HG03108 (cell line): ENCODE measurements around the gene ZER1.
"Not testable (repeated sequence)": the region's sequence is repeated elsewhere in the genome, so short reads cannot be mapped to it uniquely, and the experiment has no call there.

Experiments
- ATAC-seq: cut with Tn5 transposase; IDR thresholded peaks from one replicate; pipeline ENCODE4 v1.9.1; 2021; ENCODE audit warnings: moderate library complexity; ENCODE audit not compliant: unreplicated experiment

Gene ZER1

DNA sequence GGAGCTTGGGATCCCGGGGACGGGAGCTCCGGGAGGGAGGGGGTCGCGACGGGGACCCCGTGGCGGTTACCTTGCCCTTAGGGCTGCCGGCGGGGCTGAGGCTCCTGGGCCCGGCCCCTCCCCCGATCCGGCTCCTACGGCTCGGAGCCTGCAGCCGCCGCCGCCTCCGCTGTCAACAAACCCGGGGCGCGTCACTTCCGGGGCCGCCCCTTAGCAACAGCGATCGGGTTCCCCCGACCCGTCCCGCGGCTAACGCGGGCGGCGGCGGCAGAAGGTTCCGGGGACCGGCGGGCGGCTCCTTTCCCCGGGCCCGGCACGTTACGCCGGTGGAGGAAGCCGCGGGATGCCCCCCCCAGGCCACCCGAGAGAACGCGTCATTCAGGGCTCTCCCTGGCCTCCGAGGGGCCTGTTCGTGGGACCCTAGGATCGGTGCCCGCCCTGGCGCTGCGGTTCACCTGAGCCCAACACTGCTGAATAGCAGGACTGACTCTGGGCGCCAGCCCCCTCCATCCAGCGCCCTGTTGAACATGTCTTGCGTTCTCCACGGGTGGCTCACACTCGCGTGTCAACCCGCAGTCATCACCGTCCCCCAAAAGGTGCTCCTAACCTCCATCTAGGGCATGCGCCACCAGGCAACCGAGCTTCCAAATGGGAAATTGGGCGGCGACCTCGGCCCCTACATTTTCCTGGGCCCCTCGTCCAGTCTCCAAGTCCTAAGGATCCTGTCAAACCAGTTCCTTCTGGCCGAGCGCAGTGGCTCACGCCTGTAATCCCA, at the start of gene ZER1:
ZER1 (minus strand) TSS at position 183 of the 775 bp plus-strand sequence. CDS start 16,362 bp downstream, outside the sequence.
- peak; percentile 92 for ATAC-seq

DNA sequence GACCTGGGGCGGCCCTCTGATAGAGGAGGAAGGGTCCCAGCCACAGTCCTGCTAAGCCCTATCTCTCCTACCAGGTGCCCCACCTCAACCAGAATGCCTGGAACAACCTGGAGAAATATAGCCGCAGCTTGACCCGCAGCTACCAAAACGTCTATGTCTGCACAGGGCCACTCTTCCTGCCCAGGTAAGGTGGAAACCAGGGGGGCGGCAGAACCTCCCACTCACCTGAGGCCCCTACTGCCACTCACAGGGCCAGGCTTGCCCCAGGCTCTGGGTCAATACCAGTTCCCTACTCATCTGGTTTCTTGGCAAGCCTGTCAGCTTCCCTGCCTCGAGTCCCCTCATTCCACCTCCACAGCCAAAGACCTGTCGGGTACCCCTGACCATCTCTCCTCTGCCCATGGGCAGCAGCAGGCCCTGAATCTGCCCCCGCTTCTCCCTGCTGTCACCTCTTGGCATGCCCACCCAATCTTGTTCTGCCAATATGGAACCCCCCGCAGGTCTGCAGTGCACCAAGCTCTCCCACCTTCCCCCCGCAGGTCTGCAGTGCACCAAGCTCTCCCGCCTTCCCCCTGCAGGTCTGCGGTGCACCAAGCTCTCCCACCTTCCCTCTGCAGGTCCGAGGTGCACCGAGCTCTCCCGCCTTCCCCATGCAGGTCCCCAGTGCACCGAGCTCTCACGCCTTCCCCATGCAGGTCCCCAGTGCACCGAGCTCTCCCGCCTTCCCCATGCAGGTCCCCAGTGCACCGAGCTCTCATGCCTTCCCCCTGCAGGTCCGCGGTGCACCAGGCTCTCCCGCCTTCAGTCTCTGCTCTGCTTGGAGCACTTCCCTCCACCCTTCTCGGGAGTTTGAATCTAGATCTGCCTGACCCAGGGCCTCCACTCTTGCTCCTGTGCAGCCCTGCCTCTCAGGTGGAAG, 49.2 kb upstream of the ZER1 start:
- ATAC-seq: no peak

DNA sequence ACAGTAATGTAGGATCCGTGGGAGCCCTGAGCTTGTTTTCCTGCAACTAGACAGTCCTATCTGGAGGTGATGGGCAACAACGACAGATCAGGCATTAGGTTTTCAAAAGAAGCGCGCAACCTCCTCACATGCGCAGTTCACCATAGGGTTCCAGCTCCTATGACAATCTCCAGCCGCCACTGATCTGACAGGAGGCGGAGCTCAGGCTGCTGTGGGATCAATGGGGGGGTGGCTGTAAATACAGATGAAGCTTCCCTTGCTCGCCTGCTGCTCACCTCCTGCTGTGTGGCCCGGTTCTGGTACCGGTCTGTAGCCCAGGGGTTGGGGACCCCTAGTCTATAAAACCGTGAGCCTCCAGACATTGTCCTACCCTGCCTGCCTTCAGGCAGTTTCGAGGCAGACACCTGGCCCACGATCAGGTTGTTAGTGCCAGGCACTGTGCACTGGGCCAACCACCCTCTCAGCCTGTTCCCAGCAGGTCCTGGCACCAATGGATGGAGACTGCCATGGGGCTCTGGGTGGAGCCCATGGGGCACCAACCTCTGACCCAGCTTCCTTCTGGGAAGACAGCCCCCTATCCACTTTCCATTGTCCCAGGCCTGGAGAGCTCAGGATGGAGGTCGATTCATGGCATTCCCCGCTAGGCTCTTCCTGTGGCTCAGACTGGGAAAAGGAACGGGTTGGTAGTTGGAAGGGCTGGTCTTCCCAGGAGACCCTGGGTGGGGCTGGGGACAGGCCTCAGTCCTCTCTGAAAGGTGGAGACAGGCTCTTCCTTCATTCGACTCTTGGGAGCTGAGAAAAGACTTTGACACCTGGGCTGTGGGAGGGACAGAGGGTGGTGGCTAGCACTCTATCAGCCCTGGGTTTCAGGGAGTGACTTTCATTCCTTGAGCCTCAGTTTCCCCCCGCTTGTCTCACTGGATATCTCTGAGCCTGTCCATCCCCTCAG, 48.3 kb upstream of the ZER1 start:
- no peak for ATAC-seq

DNA sequence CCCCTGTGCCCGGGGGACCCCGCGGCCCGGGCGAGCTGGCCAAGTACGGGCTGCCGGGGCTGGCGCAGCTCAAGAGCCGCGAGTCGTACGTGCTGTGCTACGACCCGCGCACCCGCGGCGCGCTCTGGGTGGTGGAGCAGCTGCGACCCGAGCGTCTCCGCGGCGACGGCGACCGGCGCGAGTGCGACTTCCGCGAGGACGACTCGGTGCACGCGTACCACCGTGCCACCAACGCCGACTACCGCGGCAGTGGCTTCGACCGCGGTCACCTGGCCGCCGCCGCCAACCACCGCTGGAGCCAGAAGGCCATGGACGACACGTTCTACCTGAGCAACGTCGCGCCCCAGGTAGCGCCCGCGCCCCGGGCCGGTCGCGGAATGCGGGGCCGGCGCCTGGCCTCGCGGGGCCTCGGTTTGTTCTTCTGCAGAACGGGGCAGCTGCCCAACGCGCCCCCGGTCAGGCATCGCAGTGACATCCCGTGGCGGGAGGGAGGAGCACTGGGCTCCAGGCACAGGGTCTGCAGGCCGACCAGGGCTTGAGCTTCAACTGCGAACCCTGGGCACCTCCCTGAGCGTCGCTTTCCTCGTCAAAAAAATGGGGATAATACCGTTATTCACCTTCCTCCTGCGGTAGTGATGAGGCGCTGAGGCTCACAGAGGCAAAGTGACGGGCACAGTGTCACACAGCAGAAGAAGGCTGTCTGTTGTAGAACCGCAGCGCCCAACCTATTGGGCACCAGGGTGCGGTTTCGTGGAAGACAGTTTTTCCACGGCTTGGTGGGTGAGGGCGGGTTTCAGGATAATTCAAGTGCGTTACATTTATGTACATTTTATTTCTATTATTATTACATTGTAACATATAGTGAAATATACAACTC, 47.4 kb upstream of the ZER1 start:
- ATAC-seq: peak; percentile 17

DNA sequence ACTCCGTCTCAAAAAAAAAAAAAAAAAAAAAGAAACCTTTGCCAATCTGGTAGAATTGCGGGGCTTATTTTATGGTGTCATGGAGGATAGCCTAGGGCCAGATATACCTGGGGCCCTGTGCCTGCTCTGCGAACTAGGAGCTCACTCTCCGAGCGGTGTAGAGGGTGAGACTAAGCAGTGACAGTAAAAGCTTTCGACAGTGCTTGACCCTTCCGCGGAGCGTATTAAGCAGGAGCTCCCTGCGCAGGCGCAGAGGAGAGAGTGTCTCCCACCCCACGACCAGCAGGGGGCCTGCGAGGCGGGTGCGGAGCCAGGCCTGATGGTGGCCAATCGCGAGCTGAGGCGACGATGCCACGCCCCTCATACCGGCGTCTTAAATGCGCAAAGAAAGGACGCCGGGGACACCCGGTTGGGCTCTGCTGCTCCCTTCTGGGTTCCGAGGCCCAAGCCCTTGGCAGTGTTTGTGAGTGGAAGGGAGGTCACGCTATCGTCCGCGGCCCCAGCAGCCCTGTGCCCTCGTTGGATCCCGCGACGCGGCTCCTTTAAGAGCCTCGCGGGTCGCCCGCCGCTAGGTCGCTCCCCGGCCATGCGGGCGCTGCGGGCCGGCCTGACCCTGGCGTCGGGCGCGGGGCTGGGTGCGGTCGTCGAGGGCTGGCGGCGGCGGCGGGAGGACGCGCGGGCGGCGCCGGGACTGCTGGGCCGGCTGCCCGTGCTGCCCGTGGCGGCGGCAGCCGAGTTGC, 46.5 kb upstream of the ZER1 start, which contains the start of gene ENDOG:
ENDOG (plus strand) TSS at position 402 of the 740 bp plus-strand sequence; CDS start at position 587, 185 bp downstream.
- ATAC-seq: peak; percentile 91

DNA sequence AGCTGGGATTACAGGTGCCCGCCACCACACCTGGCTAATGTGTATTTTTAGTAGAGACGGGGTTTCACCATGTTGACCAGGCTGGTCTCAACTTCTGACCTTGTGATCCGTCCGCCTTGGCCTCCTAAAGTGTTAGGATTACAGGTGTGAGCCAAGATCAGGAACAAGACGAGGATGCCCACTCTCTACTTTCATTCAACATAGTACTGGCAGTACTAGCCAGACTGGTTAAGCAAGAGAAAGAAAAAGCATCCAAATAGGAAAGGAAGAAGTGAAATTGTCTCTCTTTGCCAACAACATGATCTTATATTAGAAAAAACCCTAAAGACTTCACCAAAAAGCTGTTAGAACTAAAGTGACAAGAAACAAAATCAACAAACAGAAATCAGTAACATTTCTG, 39.1 kb upstream of the ZER1 start:
- ATAC-seq: no peak

DNA sequence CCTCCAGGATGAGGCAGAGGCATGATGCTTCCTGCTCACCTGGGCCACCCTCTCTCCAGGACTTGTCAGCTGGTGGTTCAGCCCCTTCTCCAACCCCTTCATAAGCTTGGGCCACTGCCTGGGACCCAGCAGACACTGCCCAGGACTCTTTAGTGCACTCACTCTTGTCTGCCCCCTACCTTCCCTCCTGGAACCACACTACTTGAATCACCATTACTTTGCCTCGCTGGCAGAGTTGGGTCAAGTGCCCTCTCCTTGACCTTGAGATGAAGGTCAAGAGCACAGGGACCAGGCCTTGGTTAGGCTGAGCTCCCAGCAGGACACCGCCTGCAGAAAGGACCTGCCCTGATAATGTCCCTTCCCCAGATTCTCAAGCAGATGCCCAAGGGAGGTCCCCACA, 38.1 kb upstream of the ZER1 start:
- no peak for ATAC-seq

DNA sequence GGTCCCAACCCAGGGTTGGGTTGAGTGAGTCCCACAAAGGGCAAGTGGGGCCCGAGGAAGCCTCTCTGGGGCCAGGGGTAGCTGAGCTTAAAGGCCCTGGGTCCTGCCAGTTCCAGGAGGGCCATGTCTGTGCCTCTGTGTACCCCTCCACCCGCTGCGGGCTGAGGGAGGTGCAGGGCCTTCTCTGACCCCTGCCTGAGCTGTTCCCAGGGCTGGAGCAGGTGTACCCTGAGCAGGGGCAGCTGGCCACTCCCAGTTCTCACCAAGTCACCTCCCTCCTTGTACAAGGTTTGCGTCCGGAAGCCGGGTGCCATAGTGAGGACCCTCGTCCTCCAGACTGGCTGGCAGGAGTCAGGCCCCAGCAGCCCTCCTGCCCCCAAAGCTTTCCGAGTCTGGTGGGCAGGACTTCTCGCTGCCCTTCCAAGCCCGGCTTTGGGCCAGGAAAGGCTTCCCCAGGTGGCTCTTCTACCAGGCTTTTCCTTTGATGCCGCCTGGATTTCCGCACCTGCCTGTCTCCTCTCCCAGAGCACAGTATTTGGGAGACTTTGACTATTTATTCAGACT, 37.4 kb upstream of the ZER1 start:
- no peak for ATAC-seq

DNA sequence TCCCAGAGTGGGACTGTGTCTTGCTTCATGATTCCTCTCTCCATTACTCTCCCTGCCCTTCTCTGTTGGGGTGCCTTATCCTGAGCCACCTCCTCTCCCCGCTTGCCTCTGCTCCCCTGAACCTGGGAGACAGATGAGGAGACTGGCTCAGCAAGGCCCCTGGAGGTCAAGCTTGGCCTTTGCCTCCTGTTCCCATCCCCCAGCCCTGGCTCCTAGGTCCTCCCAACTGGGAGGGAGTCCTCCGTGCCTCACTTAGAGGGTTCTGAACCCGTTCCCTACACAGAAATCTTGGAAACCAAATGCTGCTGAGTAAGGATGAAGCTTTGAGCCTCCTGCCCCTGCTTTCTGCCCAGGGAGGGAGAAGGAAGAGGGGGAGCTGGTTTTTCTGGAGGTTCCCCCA, 36.8 kb upstream of the ZER1 start:
- no peak for ATAC-seq

DNA sequence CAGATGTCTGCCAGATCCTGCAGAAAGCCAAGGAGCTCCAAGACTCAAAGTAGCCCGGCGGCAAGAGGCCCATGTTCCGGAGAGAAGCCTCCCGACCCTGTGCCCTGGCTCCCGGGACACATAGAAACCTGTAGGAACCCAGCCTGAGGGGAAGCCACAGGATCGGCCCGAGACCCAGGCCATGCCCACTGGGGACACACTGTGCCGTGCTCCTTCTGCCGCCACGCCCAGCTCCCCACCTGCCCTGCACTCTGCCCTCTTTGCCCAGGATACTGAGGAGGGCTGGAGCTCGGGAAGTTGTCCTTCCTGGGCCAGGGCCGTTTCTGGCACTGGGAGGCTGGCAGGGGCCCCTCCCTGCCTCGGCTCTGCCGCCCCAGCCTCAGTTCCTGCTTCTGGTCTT, 36.1 kb upstream of the ZER1 start:
- ATAC-seq: no peak

DNA sequence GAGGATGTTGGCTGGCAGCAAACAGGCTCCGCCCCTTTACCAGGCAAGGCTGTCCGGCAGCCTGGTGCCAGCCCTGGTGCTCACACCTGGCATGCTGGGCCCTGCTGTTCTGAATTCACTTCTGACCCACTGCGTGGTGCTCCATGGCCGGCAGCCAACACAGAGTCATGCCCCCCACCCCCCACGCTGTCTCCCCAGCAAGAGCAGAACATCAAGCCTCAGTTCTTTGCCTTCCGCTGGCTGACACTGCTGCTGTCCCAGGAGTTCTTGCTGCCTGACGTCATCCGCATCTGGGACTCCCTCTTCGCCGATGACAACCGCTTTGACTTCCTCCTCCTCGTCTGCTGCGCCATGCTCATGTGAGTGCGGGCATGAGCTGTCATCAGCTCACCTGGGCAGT, 33.9 kb upstream of the ZER1 start:
- no peak for ATAC-seq

DNA sequence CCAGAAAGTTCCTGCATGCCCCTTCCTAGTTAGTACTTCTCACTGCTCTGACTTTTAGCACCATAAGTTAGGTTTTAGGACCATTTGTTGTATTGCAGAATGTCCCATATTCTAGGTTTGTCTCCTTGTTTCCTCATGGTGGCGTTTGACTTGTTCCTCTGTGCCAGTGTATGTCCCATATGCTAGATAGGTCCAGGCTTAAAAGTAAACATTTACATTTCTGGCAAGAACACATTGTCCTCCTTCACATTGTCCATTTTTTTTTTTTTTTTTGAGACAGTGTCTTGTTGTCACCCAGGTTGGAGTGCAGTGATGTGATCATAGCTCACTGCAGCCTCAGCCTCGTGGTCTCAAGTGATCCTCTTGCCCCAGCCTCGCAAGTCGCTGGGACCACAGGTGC, 30.8 kb upstream of the ZER1 start:
- no peak for ATAC-seq

DNA sequence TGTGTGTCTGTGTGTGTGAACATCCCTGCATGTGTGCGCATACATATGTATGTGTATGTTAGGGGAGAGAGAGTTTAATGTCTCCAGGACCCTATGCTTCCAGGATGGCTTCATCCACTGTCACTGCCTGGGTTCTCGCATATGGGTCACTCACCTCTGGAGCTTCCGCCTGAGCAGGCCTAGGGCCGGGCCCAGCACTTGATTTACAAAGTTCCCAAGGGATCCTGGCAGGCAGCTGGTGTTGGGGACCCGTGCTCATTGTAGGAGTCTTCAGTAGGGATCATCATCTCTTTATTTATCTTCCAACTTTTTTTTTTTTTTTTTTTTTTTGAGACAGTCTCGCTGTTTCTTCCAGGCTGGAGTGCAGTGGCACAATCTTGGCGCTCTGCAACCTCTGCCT, 28.3 kb upstream of the ZER1 start:
- no peak for ATAC-seq

DNA sequence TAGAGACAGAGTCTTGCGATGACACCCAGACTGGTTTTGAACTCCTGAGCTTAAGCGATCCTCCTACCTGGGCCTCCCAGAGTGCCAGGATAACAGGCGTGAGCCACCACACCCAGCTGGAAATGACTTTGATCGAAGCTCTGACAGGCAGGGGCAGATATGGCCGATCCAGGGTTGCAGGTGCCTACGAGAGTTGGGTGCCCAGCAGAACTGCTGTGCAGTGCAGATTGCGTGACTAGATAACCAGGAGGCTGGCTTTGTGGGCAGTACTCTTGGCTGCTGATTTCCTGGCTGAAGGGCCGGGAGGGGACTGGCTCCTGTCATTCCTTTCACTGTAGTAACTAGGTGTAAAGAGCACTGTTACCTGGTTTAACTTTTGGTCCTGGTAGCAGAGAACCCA, 27.2 kb upstream of the ZER1 start:
- no peak for ATAC-seq

DNA sequence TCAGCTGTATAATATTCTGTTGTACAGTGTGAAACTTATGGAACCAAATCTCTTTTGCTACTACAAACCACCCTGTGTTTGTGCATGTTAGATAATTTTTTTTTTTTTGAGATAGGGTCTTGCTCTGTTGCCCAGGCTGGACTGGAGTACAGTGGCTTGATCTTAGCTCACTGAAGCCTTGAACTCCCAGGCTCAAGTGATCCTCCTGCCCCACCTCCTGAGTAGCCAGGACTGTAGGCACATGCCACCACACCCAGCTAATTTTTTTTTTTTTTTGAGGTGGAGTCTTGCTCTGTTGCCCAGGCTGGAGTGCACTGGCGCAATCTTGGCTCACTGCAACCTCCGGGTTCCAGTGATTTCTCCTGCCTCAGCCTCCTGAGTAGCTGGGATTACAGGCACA, 23.2 kb upstream of the ZER1 start:
- not testable (repeated sequence) for ATAC-seq

DNA sequence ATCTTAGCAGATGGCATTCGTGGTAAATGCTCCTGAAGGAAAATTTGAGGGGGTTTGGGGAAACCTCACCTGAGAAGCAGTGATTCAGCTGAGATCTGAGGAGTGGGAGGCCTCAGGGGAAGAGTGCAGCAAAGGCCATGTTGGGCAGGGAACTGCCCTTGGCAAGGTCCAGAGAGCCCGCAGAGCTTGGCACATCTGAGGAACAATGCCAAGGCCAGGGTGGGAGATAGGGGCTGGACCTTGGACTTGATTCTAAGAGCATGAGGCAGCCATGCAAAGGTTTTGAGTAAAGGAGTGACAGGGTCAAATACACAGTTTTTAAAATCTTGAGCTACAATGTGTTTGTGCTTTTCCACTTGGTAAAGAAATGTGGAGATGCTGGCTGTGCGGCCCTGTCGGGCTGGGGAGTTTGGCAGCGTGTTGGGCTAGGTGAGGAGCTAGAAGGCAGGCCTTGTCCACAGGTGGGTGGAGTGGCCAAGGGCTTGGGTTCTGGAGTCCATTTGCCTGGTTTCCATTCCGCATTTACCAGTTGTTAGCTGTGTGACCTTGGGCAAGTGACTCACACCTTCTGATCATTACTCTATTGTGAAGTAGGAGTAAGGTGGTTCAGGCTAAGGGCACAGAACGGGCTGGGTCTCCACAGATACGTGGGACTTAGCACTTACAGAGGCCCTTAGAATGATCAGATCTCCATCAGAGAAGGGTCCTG, 21.4 kb upstream of the ZER1 start:
- no peak for ATAC-seq

DNA sequence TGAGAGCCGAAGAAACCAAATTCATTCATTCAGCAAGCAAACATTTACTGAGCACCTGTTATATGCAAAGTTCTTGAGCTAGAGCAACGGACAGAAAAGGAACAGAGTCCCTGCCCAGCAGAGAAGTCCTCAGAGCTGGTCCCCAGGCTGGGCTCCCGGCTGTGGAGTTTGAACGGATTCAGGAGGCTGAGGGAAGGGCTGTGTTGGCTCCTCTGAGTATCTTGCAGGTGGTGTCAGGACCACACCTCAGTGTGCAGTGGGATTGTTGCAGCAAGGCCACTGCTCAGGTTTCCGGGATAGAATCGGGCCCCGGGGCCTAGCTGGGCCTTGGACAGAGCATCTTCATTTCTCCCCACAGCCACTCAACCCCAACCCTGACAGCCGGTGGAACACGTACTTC, 20.4 kb upstream of the ZER1 start:
- no peak for ATAC-seq

DNA sequence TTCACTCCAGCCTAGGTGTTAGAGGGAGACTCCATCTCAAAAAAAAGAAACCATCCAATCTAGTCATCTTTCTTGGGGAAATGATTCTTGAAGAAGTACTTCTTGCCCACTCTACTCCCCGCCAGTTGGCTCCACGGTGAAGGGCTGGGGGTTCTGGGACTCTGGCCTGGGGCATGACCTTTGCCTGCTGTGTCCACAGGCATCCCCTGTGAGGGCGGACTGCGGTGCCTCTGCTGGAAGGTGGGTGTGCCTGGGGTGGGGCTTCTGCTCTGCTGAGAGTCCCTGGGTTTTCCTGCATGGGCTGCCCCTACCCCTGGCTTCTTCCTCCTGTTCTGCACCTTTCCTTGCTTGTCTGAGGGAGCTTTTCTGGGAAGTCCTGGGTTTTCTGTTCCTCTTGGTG, 18.8 kb upstream of the ZER1 start:
- no peak for ATAC-seq
